Retinal pigment epithelial cell (primary cell): ENCODE measurements around the gene GUCY2F.

Experiments used
- DNase-seq: peaks from one replicate; pipeline ENCODE4 v3.0.0-alpha.2; 2010; ENCODE audit warnings: low read depth
- H3K4me3 ChIP-seq: 2 replicates; pipeline ENCODE4 v1.5.1; 2011; ENCODE audit warnings: mild to moderate bottlenecking, low read length, control low read depth, moderate library complexity
- CTCF ChIP-seq: conservative IDR thresholded peaks from 2 replicates; pipeline ENCODE4 v1.5.1; 2011; ENCODE audit warnings: low read depth, low read length, control low read depth, inconsistent platforms

GUCY2F gene

GRCh38 chrX:109398833-109399232, 83.1 kb downstream of the GUCY2F start:
- no peak overlapping the region for H3K4me3 ChIP-seq
- TF ChIP-seq CTCF = no peak
- peak; percentile 16 for DNase-seq

DNA sequence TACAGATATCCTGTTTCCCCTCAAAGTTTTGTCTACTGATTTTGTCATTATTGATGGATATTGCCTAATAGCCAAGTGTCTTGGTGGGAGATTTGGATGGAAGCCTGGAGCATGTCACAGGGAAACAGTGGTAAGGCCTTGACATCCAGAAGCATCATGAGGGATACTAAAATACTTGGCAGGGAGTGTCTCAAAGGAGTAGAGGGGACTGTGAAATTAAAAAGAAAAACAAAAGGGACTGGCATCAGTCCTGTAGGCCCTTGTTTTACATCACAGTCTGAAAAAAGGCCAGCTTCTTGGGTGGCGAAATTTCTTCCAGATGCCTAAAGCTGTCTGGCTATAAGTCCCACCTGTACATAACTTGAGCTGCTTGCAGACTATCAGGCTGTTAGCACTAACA, 83.8 kb downstream of the GUCY2F start:
- DNase-seq = no peak
- H3K4me3 ChIP-seq = no peak overlapping the region
- no peak for TF ChIP-seq CTCF

- no peak for DNase-seq
- TF ChIP-seq CTCF = no peak
These were observed 88.0 kb downstream of the GUCY2F start for GRCh38 chrX:109393859-109394258.

DNA sequence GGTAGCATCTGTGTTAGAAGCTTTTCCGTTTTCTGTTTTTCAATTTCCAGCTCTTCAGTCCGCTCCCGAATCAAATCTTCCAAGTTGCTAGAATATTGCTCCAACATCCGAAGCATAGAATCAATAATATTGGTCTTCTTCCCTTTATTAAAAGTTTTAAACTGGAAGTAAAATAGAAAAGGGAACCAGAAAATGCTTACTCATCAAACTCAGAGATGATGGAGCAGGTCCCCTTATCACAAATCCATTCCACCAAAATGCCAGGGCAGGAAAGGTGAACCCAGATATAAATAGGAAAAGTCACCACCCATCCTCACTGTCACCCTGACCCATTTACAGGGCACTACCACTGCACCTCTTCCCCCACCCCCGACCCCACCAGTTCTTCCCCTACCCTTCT, 89.0 kb downstream of the GUCY2F start:
- no peak overlapping the region for H3K4me3 ChIP-seq
- DNase-seq = no peak
- TF ChIP-seq CTCF = no peak

More at GRCh38 chrX:109393859-109394258, 88.0 kb downstream of the GUCY2F start:
- no peak overlapping the region for H3K4me3 ChIP-seq

GRCh38 chrX:109390556-109390955, 91.3 kb downstream of the GUCY2F start:
- TF ChIP-seq CTCF = no peak
- no peak overlapping the region for H3K4me3 ChIP-seq
- DNase-seq = no peak

GRCh38 chrX:109389917-109390316, 92.0 kb downstream of the GUCY2F start:
- TF ChIP-seq CTCF = no peak
- no peak for DNase-seq
- H3K4me3 ChIP-seq = no peak overlapping the region

GRCh38 chrX:109384699-109385098, 97.2 kb downstream of the GUCY2F start:
- no peak overlapping the region for H3K4me3 ChIP-seq
- TF ChIP-seq CTCF = peak; percentile 57
- DNase-seq = no peak
